Hepatocyte (in vitro differentiated cells): ENCODE measurements around the gene TLCD3B.

Source experiments
- CTCF ChIP-seq: fragments of 200-600 bp; sonication (generic); IDR thresholded peaks from 2 replicates; pipeline ENCODE4 v1.5.1; 2016; ENCODE audit warnings: antibody characterized with exemption, mild to moderate bottlenecking; ENCODE audit not compliant: poor library complexity
- EZH2 ChIP-seq: fragments of 200-600 bp; sonication (generic); IDR thresholded peaks from 2 replicates; pipeline ENCODE4 v1.6.1; 2016; ENCODE audit warnings: antibody characterized with exemption, mild to moderate bottlenecking, borderline replicate concordance

- TF ChIP-seq CTCF (no peak), EZH2 (peak; percentile 30)
These were observed 20.0 kb downstream of the TLCD3B start, which contains the start of gene DOC2A for GRCh38 chr16:30010844-30011713.
